NCI-H146 treated with DMSO at 0.1 percent for 48 hours (cell line): ENCODE measurements around the gene MAGEA12.
"Not testable (repeated sequence)": the region's sequence is repeated elsewhere in the genome, so short reads cannot be mapped to it uniquely, and the experiment has no call there.

ENCODE experiments used
- DNase-seq: peaks from one replicate; lab custom pipeline; 2025; ENCODE audit not compliant: unreplicated experiment; lab: John Stamatoyannopoulos, UW

Gene MAGEA12, protein sequence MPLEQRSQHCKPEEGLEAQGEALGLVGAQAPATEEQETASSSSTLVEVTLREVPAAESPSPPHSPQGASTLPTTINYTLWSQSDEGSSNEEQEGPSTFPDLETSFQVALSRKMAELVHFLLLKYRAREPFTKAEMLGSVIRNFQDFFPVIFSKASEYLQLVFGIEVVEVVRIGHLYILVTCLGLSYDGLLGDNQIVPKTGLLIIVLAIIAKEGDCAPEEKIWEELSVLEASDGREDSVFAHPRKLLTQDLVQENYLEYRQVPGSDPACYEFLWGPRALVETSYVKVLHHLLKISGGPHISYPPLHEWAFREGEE

DNA sequence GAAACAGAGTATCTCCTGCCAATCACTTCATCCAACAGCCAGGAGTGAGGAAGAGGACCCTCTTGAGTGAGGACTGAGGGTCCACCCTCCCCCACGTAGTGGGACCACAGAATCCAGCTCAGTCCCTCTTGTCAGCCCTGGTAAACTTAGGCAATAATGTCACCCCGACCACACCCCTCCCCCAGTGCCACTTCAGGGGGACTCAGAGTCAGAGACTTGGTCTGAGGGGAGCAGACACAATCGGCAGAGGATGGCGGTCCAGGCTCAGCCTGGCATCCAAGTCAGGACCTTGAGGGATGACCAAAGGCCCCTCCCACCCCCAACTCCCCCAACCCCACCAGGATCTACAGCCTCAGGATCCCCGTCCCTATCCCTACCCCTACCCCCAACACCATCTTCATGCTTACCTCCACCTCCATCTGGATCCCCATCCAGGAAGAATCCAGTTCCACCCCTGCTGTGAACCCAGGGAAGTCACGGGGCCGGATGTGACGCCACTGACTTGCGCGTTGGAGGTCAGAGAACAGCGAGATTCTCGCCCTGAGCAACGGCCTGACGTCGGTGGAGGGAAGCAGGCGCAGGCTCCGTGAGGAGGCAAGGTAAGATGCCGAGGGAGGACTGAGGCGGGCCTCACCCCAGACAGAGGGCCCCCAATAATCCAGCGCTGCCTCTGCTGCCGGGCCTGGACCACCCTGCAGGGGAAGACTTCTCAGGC, at the start of gene MAGEA12, which contains the start of gene CSAG1:
TSS of gene MAGEA12 (plus strand) at position 497 of the 715 bp plus-strand sequence. CDS start 2,405 bp downstream, outside the sequence.
TSS of gene CSAG1 (minus strand) at position 461 of the 715 bp plus-strand sequence. CDS start 1,261 bp downstream, outside the sequence.
- DNase-seq = peak; percentile 39

DNA sequence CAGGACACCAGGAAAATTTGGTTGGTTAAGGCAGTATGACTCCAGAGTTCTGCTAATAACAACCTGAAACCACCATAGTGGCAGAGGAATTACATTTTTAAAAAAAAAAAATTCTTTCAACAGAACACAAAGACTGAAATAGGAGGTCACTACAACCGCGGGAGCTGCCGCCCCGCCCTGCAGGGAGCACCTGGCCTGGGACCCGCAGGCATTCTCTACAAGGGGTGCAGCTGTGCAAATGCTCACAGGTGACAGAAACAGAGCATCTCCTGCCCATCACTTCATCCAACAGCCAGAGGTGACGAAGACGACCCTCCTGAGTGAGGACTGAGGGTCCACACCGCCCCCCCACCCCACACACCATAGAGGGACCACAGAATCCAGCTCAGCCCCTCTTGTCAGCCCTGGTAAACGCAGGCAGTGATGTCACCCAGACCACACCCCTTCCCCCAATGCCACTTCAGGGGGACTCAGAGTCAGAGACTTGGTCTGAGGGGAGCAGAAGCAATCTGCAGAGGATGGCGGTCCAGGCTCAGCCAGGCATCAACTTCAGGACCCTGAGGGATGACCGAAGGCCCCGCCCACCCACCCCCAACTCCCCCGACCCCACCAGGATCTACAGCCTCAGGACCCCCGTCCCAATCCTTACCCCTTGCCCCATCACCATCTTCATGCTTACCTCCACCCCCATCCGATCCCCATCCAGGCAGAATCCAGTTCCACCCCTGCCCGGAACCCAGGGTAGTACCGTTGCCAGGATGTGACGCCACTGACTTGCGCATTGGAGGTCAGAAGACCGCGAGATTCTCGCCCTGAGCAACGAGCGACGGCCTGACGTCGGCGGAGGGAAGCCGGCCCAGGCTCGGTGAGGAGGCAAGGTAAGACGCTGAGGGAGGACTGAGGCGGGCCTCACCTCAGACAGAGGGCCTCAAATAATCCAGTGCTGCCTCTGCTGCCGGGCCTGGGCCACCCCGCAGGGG, 35.3 kb upstream of the MAGEA12 start, which contains the start of gene MAGEA3:
TSS of gene MAGEA3 (plus strand) at position 843 of the 980 bp plus-strand sequence. CDS start 2,039 bp downstream, outside the sequence.
- DNase-seq = not testable (repeated sequence)

DNA sequence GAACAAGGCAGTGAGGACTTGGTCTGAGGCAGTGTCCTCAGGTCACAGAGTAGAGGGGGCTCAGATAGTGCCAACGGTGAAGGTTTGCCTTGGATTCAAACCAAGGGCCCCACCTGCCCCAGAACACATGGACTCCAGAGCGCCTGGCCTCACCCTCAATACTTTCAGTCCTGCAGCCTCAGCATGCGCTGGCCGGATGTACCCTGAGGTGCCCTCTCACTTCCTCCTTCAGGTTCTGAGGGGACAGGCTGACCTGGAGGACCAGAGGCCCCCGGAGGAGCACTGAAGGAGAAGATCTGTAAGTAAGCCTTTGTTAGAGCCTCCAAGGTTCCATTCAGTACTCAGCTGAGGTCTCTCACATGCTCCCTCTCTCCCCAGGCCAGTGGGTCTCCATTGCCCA, 33.2 kb upstream of the MAGEA12 start:
- DNase-seq = not testable (repeated sequence)

DNA sequence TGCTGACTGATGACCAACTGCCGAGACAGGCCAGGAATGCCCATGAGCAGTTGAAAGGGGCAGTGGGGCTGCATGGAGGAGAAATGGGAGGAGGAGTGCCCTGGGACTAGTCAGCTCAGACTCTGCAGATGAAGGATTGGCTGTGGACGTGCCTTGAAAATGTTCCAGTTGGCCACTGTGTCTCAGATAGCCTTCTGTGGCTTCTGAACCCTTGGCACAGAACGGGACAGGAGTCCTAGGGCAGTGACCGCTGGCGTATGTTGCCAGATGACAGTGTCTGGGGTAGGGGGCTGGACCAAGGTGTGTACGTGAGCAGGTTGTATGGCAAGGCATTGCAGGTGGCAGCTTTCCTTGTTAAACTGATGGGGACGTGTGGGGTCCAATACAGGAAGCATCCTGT, 27.1 kb upstream of the MAGEA12 start:
- DNase-seq = not testable (repeated sequence)

DNA sequence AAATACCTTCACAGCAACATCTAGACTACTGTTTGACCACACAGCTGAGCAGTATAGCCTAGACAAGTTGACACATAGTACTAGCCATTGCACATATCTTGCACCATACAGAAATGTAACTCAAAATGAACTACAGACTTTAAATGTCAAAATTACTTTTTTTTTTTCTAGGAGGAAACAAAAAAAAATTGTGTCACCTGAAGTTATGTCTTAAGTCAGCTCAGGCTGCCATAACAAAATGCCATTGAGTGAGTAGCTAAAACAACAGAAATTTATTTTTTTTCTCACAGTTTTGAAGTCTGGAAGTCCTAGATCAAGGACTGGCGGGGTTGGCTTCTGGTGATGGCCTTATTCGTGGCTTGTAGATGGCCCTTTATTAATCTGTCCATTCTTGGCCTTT, 24.4 kb upstream of the MAGEA12 start, which contains the start of gene CSAG2:
TSS of gene CSAG2 (minus strand) at position 101 of the 400 bp plus-strand sequence. CDS start 161 bp downstream, outside the sequence.
- not testable (repeated sequence) for DNase-seq

DNA sequence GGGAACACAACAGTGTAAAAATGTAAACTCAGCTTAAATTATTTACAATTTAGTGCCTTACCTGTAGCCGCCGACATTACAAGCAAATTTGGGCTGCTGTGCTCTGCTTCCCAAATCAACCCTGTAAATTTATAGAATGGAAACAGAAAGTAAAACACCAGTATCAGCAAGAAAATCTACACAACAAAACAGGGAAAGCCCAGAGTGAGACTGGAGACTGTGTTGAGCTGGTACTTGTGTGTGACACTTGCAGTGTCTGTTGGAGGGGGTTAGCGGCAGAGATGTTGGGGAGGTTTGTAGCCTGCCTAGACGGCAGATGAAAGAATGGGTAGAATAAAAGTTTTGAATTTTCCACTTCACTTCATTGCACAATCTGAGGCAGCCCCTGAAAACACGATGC, 20.4 kb upstream of the MAGEA12 start:
- not testable (repeated sequence) for DNase-seq

DNA sequence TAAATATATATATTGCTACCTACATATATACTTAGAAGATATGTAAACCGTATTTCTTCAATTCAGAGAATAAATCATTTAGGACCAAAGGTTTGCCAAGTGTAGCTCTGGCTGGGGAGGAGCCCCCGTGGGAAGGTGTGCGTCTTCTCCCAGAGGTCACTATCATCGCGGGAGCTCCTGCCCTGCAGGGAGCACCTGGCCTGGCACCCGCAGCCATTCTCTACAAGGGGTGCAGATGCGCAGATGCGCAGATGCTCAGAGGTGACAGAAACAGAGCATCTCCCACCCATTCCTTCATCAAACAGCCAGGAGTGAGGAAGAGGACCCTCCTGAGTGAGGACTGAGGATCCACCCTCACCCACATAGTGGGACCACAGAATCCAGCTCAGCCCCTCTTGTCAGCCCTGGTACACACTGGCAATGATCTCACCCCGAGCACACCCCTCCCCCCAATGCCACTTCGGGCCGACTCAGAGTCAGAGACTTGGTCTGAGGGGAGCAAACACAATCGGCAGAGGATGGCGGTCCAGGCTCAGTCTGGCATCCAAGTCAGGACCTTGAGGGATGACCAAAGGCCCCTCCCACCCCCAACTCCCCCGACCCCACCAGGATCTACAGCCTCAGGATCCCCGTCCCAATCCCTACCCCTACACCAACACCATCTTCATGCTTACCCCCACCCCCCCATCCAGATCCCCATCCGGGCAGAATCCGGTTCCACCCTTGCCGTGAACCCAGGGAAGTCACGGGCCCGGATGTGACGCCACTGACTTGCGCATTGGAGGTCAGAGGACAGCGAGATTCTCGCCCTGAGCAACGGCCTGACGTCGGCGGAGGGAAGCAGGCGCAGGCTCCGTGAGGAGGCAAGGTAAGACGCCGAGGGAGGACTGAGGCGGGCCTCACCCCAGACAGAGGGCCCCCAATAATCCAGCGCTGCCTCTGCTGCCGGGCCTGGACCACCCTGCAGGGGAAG, 19.5 kb upstream of the MAGEA12 start, which contains the start of gene MAGEA2B:
TSS of gene MAGEA2B (plus strand) at position 814 of the 973 bp plus-strand sequence. CDS start 2,479 bp downstream, outside the sequence.
- not testable (repeated sequence) for DNase-seq

DNA sequence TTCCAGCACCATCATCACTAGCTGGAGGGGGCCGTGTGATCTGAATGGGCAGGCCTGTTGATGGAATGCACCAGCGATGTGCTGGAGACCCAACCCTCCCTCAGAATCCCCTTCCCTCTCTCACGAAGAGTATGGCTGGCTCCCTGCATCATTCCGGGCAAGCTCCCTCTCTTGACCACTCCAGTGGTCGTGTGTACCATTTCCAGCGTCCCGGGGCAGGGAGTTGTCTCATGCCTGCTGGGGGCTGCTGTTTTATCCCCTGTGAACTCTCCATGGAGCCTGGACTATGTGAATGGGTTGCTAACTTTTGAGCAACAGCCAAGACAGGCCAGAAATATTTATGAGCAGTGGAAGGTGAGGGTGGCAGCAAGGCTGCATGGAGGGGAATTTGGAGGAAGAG, 8.1 kb upstream of the MAGEA12 start:
- DNase-seq = no peak

DNA sequence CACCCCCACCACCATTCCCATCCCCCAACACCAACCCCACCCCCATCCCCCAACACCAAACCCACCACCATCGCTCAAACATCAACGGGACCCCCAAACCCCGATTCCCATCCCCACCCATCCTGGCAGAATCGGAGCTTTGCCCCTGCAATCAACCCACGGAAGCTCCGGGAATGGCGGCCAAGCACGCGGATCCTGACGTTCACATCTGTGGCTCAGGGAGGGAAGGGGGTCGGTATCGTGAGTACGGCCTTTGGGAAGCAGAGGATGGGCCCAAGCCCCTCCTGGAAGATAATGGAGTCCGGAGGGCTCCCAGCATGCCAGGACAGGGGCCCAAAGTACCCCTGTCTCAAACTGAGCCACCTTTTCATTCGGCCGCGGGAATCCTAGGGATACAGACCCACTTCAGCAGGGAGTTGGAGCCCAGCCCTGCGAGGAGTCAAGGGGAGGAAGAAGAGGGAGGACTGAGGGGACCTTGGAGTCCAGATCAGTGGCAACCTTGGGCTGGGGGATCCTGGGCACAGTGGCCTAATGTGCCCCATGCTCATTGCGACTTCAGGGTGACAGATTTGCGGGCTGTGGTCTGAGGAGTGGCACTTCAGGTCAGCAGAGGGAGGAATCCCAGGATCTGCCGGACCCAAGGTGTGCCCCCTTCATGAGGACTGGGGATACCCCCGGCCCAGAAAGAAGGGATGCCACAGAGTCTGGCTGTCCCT, 744 bp downstream of the MAGEA12 start:
- not testable (repeated sequence) for DNase-seq

DNA sequence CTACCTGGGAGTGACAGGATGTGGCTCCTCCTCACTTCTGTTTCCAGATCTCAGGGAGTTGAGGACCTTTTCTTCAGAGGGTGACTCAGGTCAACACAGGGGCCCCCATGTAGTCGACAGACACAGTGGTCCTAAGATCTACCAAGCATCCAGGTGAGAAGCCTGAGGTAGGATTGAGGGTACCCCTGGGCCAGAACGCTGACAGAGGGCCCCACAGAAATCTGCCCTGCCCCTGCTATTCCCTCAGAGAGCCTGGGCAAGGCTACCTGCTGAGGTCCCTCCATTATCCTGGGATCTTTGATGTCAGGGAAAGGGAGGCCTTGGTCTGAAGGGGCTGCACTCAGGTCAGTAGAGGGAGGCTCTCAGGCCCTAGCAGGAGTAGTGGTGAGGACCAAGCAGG, 1.5 kb downstream of the MAGEA12 start:
- no peak for DNase-seq

DNA sequence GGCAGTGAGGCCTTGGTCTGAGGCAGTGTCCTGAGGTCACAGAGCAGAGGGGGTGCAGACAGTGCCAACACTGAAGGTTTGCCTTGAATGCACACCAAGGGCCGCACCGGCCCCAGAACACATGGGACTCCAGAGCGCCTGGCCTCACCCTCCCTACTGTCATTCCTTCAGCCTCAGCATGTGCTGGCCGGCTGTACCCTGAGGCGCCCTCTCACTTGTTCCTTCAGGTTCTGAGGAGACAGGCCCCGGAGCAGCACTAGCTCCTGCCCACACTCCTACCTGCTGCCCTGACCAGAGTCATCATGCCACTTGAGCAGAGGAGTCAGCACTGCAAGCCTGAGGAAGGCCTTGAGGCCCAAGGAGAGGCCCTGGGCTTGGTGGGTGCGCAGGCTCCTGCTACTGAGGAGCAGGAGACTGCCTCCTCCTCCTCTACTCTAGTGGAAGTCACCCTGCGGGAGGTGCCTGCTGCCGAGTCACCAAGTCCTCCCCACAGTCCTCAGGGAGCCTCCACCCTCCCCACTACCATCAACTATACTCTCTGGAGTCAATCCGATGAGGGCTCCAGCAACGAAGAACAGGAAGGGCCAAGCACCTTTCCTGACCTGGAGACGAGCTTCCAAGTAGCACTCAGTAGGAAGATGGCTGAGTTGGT, 2.4 kb downstream of the MAGEA12 start:
- no peak for DNase-seq

DNA sequence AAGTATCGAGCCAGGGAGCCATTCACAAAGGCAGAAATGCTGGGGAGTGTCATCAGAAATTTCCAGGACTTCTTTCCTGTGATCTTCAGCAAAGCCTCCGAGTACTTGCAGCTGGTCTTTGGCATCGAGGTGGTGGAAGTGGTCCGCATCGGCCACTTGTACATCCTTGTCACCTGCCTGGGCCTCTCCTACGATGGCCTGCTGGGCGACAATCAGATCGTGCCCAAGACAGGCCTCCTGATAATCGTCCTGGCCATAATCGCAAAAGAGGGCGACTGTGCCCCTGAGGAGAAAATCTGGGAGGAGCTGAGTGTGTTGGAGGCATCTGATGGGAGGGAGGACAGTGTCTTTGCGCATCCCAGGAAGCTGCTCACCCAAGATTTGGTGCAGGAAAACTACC, 3.0 kb downstream of the MAGEA12 start:
- not testable (repeated sequence) for DNase-seq

DNA sequence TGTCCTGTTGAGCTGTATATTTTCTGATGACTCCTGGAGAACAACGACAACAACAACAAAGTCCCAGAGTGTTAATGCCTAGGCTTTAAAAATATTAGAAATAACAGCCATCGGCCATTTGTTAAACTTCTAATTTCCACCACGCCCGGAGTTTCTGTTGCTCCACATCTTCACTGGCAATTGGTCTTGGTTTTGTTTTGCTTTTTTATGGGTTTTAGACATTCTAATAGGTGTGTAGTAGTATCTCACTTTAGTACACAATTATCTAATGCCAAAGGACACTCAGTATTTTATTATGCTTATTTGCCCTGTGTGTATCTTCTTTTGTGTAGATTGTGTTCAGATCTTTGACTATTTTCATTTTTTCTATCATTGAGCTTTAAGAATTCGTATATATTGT, 5.0 kb downstream of the MAGEA12 start:
- DNase-seq = no peak

DNA sequence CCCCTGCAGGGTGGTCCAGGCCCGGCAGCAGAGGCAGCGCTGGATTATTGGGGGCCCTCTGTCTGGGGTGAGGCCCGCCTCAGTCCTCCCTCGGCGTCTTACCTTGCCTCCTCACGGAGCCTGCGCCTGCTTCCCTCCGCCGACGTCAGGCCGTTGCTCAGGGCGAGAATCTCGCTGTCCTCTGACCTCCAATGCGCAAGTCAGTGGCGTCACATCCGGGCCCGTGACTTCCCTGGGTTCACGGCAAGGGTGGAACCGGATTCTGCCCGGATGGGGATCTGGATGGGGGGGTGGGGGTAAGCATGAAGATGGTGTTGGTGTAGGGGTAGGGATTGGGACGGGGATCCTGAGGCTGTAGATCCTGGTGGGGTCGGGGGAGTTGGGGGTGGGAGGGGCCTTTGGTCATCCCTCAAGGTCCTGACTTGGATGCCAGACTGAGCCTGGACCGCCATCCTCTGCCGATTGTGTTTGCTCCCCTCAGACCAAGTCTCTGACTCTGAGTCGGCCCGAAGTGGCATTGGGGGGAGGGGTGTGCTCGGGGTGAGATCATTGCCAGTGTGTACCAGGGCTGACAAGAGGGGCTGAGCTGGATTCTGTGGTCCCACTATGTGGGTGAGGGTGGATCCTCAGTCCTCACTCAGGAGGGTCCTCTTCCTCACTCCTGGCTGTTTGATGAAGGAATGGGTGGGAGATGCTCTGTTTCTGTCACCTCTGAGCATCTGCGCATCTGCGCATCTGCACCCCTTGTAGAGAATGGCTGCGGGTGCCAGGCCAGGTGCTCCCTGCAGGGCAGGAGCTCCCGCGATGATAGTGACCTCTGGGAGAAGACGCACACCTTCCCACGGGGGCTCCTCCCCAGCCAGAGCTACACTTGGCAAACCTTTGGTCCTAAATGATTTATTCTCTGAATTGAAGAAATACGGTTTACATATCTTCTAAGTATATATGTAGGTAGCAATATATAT, 20.4 kb downstream of the MAGEA12 start, which contains the start of gene MAGEA2:
TSS of gene MAGEA2 (minus strand) at position 157 of the 965 bp plus-strand sequence. CDS start 2,479 bp downstream, outside the sequence.
- not testable (repeated sequence) for DNase-seq

DNA sequence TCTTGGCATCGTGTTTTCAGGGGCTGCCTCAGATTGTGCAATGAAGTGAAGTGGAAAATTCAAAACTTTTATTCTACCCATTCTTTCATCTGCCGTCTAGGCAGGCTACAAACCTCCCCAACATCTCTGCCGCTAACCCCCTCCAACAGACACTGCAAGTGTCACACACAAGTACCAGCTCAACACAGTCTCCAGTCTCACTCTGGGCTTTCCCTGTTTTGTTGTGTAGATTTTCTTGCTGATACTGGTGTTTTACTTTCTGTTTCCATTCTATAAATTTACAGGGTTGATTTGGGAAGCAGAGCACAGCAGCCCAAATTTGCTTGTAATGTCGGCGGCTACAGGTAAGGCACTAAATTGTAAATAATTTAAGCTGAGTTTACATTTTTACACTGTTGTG, 21.3 kb downstream of the MAGEA12 start:
- DNase-seq = not testable (repeated sequence)

DNA sequence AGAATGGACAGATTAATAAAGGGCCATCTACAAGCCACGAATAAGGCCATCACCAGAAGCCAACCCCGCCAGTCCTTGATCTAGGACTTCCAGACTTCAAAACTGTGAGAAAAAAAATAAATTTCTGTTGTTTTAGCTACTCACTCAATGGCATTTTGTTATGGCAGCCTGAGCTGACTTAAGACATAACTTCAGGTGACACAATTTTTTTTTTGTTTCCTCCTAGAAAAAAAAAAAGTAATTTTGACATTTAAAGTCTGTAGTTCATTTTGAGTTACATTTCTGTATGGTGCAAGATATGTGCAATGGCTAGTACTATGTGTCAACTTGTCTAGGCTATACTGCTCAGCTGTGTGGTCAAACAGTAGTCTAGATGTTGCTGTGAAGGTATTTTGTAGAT, 25.4 kb downstream of the MAGEA12 start, which contains the start of gene CSAG3:
TSS of gene CSAG3 (plus strand) at position 301 of the 400 bp plus-strand sequence.
- not testable (repeated sequence) for DNase-seq

DNA sequence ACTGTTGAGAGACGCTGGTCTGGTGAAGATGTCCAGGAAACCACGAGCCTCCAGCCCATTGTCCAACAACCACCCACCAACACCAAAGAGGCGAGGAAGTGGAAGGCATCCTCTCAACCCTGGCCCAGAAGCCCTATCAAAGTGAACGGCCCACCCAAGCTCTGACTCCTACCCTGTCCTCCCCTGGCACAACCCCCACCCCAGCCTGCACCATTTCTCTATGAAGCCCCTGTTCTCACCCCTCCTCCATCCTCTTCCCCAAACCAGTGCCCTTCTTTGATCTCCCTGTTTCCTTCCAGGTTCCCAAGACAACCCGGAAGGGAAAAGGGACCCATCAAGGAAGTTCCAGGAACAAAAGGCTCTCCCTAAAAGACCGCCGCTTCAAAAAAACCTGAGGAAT, 26.0 kb downstream of the MAGEA12 start:
- DNase-seq = not testable (repeated sequence)
